Measurements from ENCODE around the gene NEK10. TPM values are rescaled to one million over a fixed set of nuclear protein-coding genes. Genes with fewer than 3 reads are reported as not detected.

The NEK10 gene
- total RNA-seq, 3 donors from 2014 or later (not counting 1 experiment from before 2014, with no cell fraction given): 0.68 to 1.6 (median 0.80) TPM

- H3K36me3 Mint-ChIP-seq: peaks cover 5% of the 10 kb centered on the region
- no peak overlapping the region for H3K27ac Mint-ChIP-seq
- no peak overlapping the region for H3K4me3 Mint-ChIP-seq
- WGBS (ENCODE audit: insufficient coverage): 51% methylated on average over 8 of the region's 8 CpGs
- DNase-seq (no peak), ATAC-seq (no peak)
- H3K4me1 ChIP-seq (ENCODE audit: control insufficient read depth, insufficient read depth, low read length): no peaks in the 10 kb centered on the region
- H3K4me3 ChIP-seq (ENCODE audit: low read length): no peak overlapping the region
- H3K27me3 Mint-ChIP-seq (ENCODE audit: low read depth in 2 of 2): peaks cover 0 to 2% of the 10 kb centered on the region in 2 donors
- no peaks in the 10 kb centered on the region for H3K36me3 ChIP-seq (ENCODE audit: control insufficient read depth, insufficient read depth, low read length)
- H3K27ac ChIP-seq (ENCODE audit: low read length): no peak overlapping the region
- H3K9me3 Mint-ChIP-seq: peaks cover 7 to 10% of the 10 kb centered on the region in 2 donors
- H3K4me1 Mint-ChIP-seq: no peaks in the 10 kb centered on the region
- intact Hi-C loops (cut with micrococcal nuclease): no loop called here
- TF ChIP-seq CTCF (IDR thresholded peaks at IDR 0.05): no peak
- H3K27me3 ChIP-seq (ENCODE audit: control insufficient read depth, insufficient read depth, low read length): no peaks in the 10 kb centered on the region
- no peaks in the 10 kb centered on the region for H3K9me3 ChIP-seq (ENCODE audit: control insufficient read depth, insufficient read depth, low read length)
These were observed 296.2 kb downstream of the NEK10 start for GRCh38 chr3:27072810-27073651.

- no CpG with 5 or more reads among the region's 2 CpGs for WGBS (ENCODE audit: insufficient coverage)
- Histone ChIP-seq H3K4me1 (ENCODE audit: control insufficient read depth, insufficient read depth, low read length) (no peaks in the 10 kb centered on the region), H3K9me3 (ENCODE audit: control insufficient read depth, insufficient read depth, low read length) (no peaks in the 10 kb centered on the region), H3K4me3 (ENCODE audit: low read length) (no peak overlapping the region), H3K36me3 (ENCODE audit: control insufficient read depth, insufficient read depth, low read length) (no peaks in the 10 kb centered on the region), H3K27me3 (ENCODE audit: control insufficient read depth, insufficient read depth, low read length) (no peaks in the 10 kb centered on the region), H3K27ac (ENCODE audit: low read length) (no peak overlapping the region)
- Mint-ChIP-seq H3K4me1 (no peaks in the 10 kb centered on the region), H3K36me3 (no peaks in the 10 kb centered on the region), H3K4me3 (no peak overlapping the region), H3K27me3 (ENCODE audit: low read depth in 2 of 2) (no peaks in the 10 kb centered on the region), H3K9me3 (peaks cover 8 to 14% of the 10 kb centered on the region in 2 donors), H3K27ac (no peak overlapping the region)
- no peak for ATAC-seq
- intact Hi-C loops (cut with micrococcal nuclease): no loop called here
- no peak for TF ChIP-seq CTCF (IDR thresholded peaks at IDR 0.05)
- DNase-seq: no peak
These were observed 308.8 kb downstream of the NEK10 start for GRCh38 chr3:27060336-27060735.

Other genes with a start within 250 kb of the NEK10 start
- 10 to 100 TPM; 36.4 to 48.0 (median 41.3) TPM for gene SLC4A7, start 115.0 kb upstream of the NEK10 start, total RNA-seq